Liver (tissue), 3 donors: Measurements from ENCODE around the gene SNU13.

Experiments used
- GABPA ChIP-seq, 2 donors: IDR thresholded peaks in 1 of 2; conservative IDR thresholded peaks in 1 of 2; 2 replicates each; pipeline ENCODE4 v1.6.1; 2016; ENCODE audit warnings: antibody characterized with exemption in 2 of 2, mild to moderate bottlenecking in 1 of 2, moderate library complexity in 1 of 2
- HNF4A ChIP-seq, 2 donors: conservative IDR thresholded peaks; 2 replicates each; pipeline ENCODE4 v1.6.1; 2016; ENCODE audit warnings: antibody characterized with exemption in 2 of 2, mild to moderate bottlenecking in 2 of 2
- JUND ChIP-seq, 2 donors: IDR thresholded peaks; 2 replicates each; pipeline ENCODE4 v1.6.1; 2016; ENCODE audit warnings: antibody characterized with exemption in 2 of 2
- SP1 ChIP-seq: IDR thresholded peaks from 2 replicates; pipeline ENCODE4 v1.6.1; 2018; ENCODE audit warnings: antibody characterized with exemption, mild to moderate bottlenecking
- TF ChIP-seq, protein P1 (sequence below): fragments of 150-350 bp; IDR thresholded peaks from 2 replicates; pipeline ENCODE4 v1.5.1; 2017; ENCODE audit warnings: improper control_type of control experiment, low read depth, low read length; ENCODE audit not compliant: missing input control
- TF ChIP-seq, protein P2 (sequence below): IDR thresholded peaks from 2 replicates; pipeline ENCODE4 v1.6.1; 2016; ENCODE audit warnings: antibody characterized with exemption
- TF ChIP-seq, protein P3 (sequence below): IDR thresholded peaks from 2 replicates; pipeline ENCODE4 v1.6.1; 2016; ENCODE audit warnings: antibody characterized with exemption
- donor health status: healthy.
- donor health status: healthy.

DNA sequence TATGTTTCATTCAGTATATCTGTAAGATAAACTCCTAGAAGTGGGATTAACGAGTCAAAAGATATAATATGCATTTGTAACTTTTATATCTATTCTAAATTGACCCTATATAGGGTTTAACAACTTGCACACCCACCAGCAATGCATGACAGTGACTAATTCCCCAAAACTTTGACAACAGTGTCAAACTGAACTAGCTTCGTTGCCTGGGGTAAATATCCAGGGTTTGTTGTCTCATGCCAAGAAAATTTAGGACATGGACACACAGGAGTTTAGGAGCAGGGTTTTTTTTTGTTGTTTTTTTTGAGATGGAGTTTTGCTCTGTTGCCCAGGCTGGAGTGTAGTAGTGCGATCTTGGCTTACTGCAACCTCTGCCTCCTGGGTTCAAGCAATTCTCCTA lies 5.1 kb downstream of the SNU13 start:
- no peak for TF ChIP-seq GABPA (IDR thresholded peaks at IDR 0.05 in 1 of 2, conservative IDR thresholded peaks at IDR 0.05 in 1 of 2)
- TF ChIP-seq, protein P1, sequence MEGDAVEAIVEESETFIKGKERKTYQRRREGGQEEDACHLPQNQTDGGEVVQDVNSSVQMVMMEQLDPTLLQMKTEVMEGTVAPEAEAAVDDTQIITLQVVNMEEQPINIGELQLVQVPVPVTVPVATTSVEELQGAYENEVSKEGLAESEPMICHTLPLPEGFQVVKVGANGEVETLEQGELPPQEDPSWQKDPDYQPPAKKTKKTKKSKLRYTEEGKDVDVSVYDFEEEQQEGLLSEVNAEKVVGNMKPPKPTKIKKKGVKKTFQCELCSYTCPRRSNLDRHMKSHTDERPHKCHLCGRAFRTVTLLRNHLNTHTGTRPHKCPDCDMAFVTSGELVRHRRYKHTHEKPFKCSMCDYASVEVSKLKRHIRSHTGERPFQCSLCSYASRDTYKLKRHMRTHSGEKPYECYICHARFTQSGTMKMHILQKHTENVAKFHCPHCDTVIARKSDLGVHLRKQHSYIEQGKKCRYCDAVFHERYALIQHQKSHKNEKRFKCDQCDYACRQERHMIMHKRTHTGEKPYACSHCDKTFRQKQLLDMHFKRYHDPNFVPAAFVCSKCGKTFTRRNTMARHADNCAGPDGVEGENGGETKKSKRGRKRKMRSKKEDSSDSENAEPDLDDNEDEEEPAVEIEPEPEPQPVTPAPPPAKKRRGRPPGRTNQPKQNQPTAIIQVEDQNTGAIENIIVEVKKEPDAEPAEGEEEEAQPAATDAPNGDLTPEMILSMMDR, result no peak
- TF ChIP-seq, protein P2, sequence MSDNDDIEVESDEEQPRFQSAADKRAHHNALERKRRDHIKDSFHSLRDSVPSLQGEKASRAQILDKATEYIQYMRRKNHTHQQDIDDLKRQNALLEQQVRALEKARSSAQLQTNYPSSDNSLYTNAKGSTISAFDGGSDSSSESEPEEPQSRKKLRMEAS, result no peak
- no peak for TF ChIP-seq SP1
- no peak for TF ChIP-seq JUND (IDR thresholded peaks at IDR 0.05)
- TF ChIP-seq, protein P3, sequence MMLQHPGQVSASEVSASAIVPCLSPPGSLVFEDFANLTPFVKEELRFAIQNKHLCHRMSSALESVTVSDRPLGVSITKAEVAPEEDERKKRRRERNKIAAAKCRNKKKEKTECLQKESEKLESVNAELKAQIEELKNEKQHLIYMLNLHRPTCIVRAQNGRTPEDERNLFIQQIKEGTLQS, result no peak
- no peak for TF ChIP-seq HNF4A (conservative IDR thresholded peaks at IDR 0.05)
